ENCODE data around the gene PRIM2.
"Not testable (repeated sequence)": the region's sequence is repeated elsewhere in the genome, so short reads cannot be mapped to it uniquely, and the experiment has no call there.

PRIM2 gene

DNA sequence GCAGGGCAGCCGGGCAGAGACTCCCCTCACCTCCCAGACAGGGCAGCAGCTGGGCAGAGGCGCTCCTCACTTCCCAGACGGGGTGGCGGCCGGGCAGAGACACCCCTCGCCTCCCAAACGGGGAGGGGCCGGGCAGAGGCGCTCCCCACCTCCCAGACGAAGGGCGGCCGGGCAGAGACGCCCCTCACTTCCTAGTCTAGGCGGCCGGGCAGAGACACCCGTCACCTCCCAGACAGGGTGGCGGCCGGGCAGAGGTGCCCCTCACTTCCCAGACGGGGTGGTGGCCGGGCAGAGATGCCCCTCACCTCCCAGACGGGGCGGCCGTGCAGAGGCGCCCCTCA, 6.6 kb upstream of the PRIM2 start:
- TF ChIP-seq, protein P1, sequence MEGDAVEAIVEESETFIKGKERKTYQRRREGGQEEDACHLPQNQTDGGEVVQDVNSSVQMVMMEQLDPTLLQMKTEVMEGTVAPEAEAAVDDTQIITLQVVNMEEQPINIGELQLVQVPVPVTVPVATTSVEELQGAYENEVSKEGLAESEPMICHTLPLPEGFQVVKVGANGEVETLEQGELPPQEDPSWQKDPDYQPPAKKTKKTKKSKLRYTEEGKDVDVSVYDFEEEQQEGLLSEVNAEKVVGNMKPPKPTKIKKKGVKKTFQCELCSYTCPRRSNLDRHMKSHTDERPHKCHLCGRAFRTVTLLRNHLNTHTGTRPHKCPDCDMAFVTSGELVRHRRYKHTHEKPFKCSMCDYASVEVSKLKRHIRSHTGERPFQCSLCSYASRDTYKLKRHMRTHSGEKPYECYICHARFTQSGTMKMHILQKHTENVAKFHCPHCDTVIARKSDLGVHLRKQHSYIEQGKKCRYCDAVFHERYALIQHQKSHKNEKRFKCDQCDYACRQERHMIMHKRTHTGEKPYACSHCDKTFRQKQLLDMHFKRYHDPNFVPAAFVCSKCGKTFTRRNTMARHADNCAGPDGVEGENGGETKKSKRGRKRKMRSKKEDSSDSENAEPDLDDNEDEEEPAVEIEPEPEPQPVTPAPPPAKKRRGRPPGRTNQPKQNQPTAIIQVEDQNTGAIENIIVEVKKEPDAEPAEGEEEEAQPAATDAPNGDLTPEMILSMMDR (IDR thresholded peaks at IDR 0.05; ENCODE audit: borderline replicate concordance, insufficient read depth, low read depth, low read length) = no peak
- no peak overlapping the region for H3K4me3 ChIP-seq (ENCODE audit: low read depth, low read length)

DNA sequence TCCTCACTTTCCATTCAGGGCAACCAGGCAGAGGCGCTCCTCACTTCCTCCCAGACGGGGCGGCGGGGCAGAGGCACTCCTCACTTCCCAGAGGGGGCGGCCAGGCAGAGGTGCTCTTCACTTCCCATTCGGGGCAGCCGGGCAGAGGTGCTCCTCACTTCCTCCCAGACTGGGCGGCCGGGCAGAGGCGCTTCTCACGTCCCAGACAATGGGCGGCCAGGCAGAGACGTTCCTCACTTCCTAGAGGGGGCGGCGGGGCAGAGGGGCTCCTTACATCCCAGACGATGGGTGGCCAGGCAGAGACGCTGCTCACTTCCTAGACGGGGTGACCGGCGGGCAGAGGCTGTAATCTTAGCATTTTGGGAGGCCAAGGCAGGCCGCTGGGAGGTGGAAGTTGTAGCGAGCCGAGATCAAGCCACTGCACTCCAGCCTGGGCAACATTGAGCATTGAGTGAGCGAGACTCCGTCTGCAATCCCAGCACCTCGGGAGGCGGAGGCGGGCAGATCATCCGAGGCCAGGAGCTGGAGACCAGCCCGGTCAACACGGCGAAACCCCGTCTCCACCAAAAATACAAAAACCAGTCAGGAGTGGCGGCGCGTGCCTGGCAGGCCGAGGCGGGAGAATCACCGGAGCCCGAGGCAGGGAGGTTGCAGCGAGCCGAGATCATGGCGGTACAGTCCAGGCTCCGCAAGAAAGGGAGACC, 6.0 kb upstream of the PRIM2 start:
- H3K4me3 ChIP-seq (ENCODE audit: low read depth, low read length) = not testable (repeated sequence)

GRCh38 chr6:57312004-57312345, 5.5 kb upstream of the PRIM2 start:
- TF ChIP-seq, protein P1 (IDR thresholded peaks at IDR 0.05; ENCODE audit: borderline replicate concordance, insufficient read depth, low read depth, low read length) = no peak
- no peak overlapping the region for H3K4me3 ChIP-seq (ENCODE audit: low read depth, low read length)

DNA sequence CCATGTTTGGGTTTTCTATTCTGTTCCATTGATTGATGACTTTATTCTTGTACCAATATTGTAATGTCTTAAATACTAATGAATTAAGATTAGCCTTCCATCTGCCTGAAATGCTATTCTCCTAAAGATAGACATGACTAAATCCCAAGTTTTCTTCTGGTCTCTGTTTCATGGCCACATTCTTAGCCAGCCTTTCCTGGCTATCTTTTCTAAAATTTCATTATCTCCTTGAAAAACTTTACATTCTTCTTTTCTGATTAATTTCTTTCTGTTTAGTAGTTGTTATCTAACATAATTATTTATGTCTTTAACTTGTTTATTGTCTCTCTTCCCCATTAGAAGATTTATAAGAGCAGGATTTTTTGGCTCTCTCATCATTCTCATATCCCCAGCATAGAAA, 4.4 kb upstream of the PRIM2 start:
- H3K4me3 ChIP-seq (ENCODE audit: low read depth, low read length) = no peak overlapping the region
- TF ChIP-seq, protein P1 (IDR thresholded peaks at IDR 0.05; ENCODE audit: borderline replicate concordance, insufficient read depth, low read depth, low read length) = no peak

GRCh38 chr6:57313711-57314471, 3.5 kb upstream of the PRIM2 start:
- TF ChIP-seq, protein P1 (IDR thresholded peaks at IDR 0.05; ENCODE audit: borderline replicate concordance, insufficient read depth, low read depth, low read length) = no peak
- no peak overlapping the region for H3K4me3 ChIP-seq (ENCODE audit: low read depth, low read length)

GRCh38 chr6:57315111-57315510, 2.3 kb upstream of the PRIM2 start:
- H3K4me3 ChIP-seq (ENCODE audit: low read depth, low read length) = no peak overlapping the region
- TF ChIP-seq, protein P1 (IDR thresholded peaks at IDR 0.05; ENCODE audit: borderline replicate concordance, insufficient read depth, low read depth, low read length) = no peak

- no peak overlapping the region for H3K4me3 ChIP-seq (ENCODE audit: low read depth, low read length)
- TF ChIP-seq, protein P1 (IDR thresholded peaks at IDR 0.05; ENCODE audit: borderline replicate concordance, insufficient read depth, low read depth, low read length) = no peak
Measured at GRCh38 chr6:57315851-57316250, 1.6 kb upstream of the PRIM2 start.

Measured in GM12875 (cell line).